Gastroesophageal sphincter (tissue), 4 donors: ENCODE results near the gene MYT1. TPM values are rescaled to one million over a fixed set of nuclear protein-coding genes. Genes with fewer than 3 reads are reported as not detected.

Experiments used
- ATAC-seq: fragments of 150-250 bp; one replicate; pipeline ENCODE4 v1.9.1; 2016; ENCODE audit warnings: mild to moderate bottlenecking, moderate library complexity
- H3K27ac ChIP-seq, 4 donors: fragments of 200-600 bp; sonication (generic) in 3 of 4; 1 replicate in 3 of 4; 2 replicates in 1 of 4; pipeline ENCODE4 v1.5.1; 2016 to 2019
- H3K27me3 ChIP-seq: fragments of 200-600 bp; sonication (generic); one replicate; pipeline ENCODE4 v1.5.1; 2019
- H3K36me3 ChIP-seq, 2 donors: fragments of 200-600 bp; sonication (generic); one replicate each; pipeline ENCODE4 v1.5.1; 2019; ENCODE audit warnings: control low read depth in 1 of 2
- H3K4me1 ChIP-seq, 3 donors: fragments of 200-600 bp; sonication (generic); 1 replicate in 2 of 3; 2 replicates in 1 of 3; pipeline ENCODE4 v1.5.1; 2016 to 2019; ENCODE audit warnings: control low read depth in 2 of 3
- H3K4me3 ChIP-seq, 2 donors: fragments of 200-600 bp; sonication (generic); one replicate each; pipeline ENCODE4 v1.5.1; 2019; ENCODE audit warnings: mild to moderate bottlenecking in 1 of 2, moderate library complexity in 1 of 2
- H3K9me3 ChIP-seq, 3 donors: fragments of 200-600 bp; sonication (generic); one replicate each; pipeline ENCODE4 v1.5.1; 2017 to 2019; ENCODE audit warnings: control low read depth in 2 of 3
- EP300 ChIP-seq: sonication (generic); formaldehyde crosslinking; IDR thresholded peaks from one replicate; pipeline ENCODE4 v1.6.1; 2017; ENCODE audit warnings: antibody characterized with exemption, mild to moderate bottlenecking
- POLR2A ChIP-seq, 2 donors: fragments of 450-650 bp; IDR thresholded peaks; one replicate each; pipeline ENCODE4 v1.6.1; 2017; ENCODE audit warnings: antibody characterized with exemption in 2 of 2, mild to moderate bottlenecking in 2 of 2, moderate library complexity in 1 of 2
- POLR2AphosphoS5 ChIP-seq: sonication (generic); formaldehyde crosslinking; IDR thresholded peaks from one replicate; pipeline ENCODE4 v1.6.1; 2017; ENCODE audit warnings: antibody characterized with exemption
- WGBS, 2 donors: methylation state at CpG; one replicate each; pipeline ENCODE4 v1.1.5; 2018; ENCODE audit warnings: low coverage in 1 of 2; 5-methylcytosine and 5-hydroxymethylcytosine counted together
- total RNA-seq, 4 donors: library from RNA; depleted of rRNA; stranded (reverse); fragments of >200 nt; gene quantifications; one replicate each; pipeline ENCODE4 v1.1.0, GENCODE V29; 2016
- TF ChIP-seq, protein P1 (sequence below), 4 experiments: fragments of 200-600 bp in 2 of 4; fragments of 450-650 bp in 2 of 4; sonication (generic) in 1 of 4; IDR thresholded peaks; one replicate each; pipeline ENCODE4 v1.5.1; 2017 to 2019; ENCODE audit warnings: antibody characterized with exemption in 4 of 4, mild to moderate bottlenecking in 2 of 4, moderate library complexity in 2 of 4

The MYT1 gene
- total RNA-seq, 4 donors from 2014 or later = 0.04 to 0.27 TPM; not detected in 2

DNA sequence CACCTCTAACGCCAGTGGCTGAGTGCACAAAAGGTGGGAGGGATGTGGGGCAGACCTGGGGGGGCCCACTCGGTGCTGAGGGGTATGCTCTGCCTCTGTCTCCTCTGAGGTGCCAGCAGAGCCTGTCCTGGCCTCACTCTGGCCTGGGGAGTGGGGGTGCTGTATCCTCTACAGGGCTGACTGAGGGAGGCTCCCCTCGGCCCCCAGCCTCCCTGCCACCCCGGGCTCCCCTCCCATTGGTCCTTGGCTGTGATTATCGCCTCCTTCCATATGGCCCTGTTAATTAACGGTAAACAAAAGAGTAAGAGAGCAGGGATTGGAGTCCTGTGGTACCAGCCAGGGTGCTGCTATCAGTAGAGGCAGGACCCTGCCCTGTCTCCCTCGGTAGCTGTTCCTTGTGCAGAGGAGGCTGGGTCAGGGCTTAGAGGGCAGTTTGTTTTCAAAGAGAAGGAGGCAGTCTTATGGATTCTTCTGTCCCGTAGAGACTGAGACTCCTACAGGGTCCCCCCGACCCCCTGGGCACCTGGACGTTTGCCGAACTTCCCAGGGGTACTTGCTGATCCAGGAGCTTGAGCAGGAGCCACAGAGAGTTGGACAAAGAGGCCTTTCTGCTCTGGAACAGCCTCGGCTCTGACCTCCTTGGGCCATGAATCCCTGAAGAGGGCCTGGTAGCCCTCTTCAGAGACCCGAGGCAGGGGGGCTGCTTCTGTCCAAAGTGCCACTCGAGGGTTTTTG lies 1.8 kb downstream of the MYT1 start:
- no peaks in the 10 kb centered on the region for H3K36me3 ChIP-seq
- H3K9me3 ChIP-seq = no peaks in the 10 kb centered on the region
- H3K27me3 ChIP-seq = peaks cover 96% of the 10 kb centered on the region
- H3K27ac ChIP-seq = no peak overlapping the region
- WGBS, 2 donors = 63% methylated on average over 2 of the region's 14 CpGs; no CpG with 5 or more reads in 1 of the 2 donors
- H3K4me3 ChIP-seq = no peak overlapping the region
- no peaks in the 10 kb centered on the region for H3K4me1 ChIP-seq
- no peak for ATAC-seq
- TF ChIP-seq POLR2AphosphoS5 (no peak), EP300 (no peak), POLR2A (IDR thresholded peaks at IDR 0.05) (no peak)
- TF ChIP-seq, protein P1, sequence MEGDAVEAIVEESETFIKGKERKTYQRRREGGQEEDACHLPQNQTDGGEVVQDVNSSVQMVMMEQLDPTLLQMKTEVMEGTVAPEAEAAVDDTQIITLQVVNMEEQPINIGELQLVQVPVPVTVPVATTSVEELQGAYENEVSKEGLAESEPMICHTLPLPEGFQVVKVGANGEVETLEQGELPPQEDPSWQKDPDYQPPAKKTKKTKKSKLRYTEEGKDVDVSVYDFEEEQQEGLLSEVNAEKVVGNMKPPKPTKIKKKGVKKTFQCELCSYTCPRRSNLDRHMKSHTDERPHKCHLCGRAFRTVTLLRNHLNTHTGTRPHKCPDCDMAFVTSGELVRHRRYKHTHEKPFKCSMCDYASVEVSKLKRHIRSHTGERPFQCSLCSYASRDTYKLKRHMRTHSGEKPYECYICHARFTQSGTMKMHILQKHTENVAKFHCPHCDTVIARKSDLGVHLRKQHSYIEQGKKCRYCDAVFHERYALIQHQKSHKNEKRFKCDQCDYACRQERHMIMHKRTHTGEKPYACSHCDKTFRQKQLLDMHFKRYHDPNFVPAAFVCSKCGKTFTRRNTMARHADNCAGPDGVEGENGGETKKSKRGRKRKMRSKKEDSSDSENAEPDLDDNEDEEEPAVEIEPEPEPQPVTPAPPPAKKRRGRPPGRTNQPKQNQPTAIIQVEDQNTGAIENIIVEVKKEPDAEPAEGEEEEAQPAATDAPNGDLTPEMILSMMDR (IDR thresholded peaks at IDR 0.05) = no peak

DNA sequence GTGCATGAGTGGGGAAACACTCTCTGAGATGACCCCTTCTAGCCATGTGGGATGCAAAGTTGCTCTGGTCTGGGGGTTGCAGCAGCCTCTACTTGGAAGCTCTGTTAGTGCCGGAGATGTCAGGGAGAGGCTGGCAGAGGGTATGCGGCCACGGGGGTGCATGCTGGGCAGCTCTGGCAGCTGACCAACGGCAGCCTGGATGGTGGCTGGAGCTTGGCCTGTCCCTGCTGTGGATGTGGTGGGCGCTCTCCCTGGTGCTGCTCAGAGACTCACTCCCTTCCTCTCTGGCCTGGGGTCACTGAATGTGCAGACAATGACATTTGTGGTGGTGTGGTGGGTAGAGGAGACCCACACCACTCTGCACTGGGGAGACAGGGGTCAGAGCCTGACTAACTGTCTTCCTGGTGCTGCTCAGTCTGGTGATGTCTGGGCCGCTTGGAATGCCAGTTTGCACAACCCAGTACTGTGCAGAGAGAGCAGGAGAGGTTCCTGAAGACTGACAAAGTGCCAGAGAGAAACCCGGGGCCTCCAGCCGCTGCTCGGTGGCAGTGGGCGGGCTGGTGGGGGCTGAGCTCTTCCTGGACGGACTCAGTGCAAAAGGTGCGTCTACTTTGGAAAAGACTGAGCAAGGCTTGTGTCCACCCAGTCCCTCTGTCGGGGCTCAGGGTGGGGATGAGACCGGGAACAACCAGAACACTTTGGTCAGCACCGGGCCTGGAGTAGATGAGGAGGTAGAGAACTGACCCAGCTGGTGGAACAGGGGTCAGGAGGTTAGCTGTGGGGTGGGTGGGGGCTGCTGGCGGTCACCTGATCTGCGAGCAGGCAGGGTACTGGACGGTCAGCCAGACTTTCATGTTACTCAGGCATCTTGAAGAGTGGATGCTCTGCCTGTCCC lies 2.7 kb downstream of the MYT1 start:
- WGBS, 2 donors = 90% methylated on average over 2 of the region's 18 CpGs; no CpG with 5 or more reads in 1 of the 2 donors
- no peak for ATAC-seq
- Histone ChIP-seq H3K36me3 (no peaks in the 10 kb centered on the region), H3K4me3 (no peak overlapping the region), H3K27me3 (peaks cover 95% of the 10 kb centered on the region), H3K9me3 (no peaks in the 10 kb centered on the region), H3K27ac (no peak overlapping the region), H3K4me1 (no peaks in the 10 kb centered on the region)
- TF ChIP-seq, protein P1 (IDR thresholded peaks at IDR 0.05) = no peak
- TF ChIP-seq POLR2A (IDR thresholded peaks at IDR 0.05) (no peak), EP300 (no peak), POLR2AphosphoS5 (no peak)

- TF ChIP-seq, protein P1 (IDR thresholded peaks at IDR 0.05) = no peak
- TF ChIP-seq EP300 (no peak), POLR2AphosphoS5 (no peak), POLR2A (IDR thresholded peaks at IDR 0.05) (no peak)
- no peak overlapping the region for H3K4me3 ChIP-seq
- no peak overlapping the region for H3K27ac ChIP-seq
- H3K27me3 ChIP-seq = peaks cover 95% of the 10 kb centered on the region
- H3K36me3 ChIP-seq = no peaks in the 10 kb centered on the region
- no peaks in the 10 kb centered on the region for H3K4me1 ChIP-seq
- 57 to 67% methylated on average over 3 to 4 of the region's 11 CpGs for WGBS, 2 donors
- no peak for ATAC-seq
- no peaks in the 10 kb centered on the region for H3K9me3 ChIP-seq
Observed at GRCh38 chr20:64167676-64168075, 3.4 kb downstream of the MYT1 start.

- TF ChIP-seq POLR2AphosphoS5 (no peak), POLR2A (IDR thresholded peaks at IDR 0.05) (no peak), EP300 (no peak)
- TF ChIP-seq, protein P1 (IDR thresholded peaks at IDR 0.05) = no peak
- no peak for ATAC-seq
- no peaks in the 10 kb centered on the region for H3K36me3 ChIP-seq
- H3K27me3 ChIP-seq = peaks cover 95% of the 10 kb centered on the region
- H3K4me1 ChIP-seq = no peaks in the 10 kb centered on the region
- H3K4me3 ChIP-seq = no peak overlapping the region
- no peaks in the 10 kb centered on the region for H3K9me3 ChIP-seq
- no peak overlapping the region for H3K27ac ChIP-seq
- 44 to 49% methylated on average over 4 to 10 of the region's 12 CpGs for WGBS, 2 donors
Observed at GRCh38 chr20:64168381-64169090, 4.3 kb downstream of the MYT1 start.
